Measurements from ENCODE around the gene AUTS2.

Gene AUTS2

DNA sequence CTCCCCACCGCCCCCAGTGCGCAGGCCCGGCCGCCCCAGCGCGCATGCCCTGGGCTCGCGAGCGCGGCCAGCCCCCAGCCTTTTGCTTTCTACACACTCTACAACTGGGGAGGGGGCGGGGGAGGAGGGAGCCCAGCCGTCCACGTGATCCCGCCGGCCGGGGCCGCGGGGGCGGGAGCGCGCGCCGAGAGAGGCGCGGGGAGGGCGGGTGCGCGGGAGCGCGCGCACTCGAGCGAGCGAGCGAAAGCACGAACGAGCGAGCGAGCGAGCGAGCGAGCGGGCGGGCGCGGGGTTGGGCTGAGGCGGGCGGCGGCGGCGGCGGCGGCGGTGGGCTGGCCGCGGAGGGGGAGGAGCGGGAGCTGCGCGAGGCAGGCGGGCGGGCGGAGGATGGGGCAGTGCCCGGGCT lies at the start of gene AUTS2:
Gene AUTS2 (plus strand): TSS at position 395 of the 406 bp plus-strand sequence. CDS start 1,179 bp downstream, outside the sequence.
- H3K4me3 Mint-ChIP-seq: peak within 1 kb of the TSS; percentile 89 to 91
- peaks cover 10% of the 10 kb centered on the region in 2 donors for H3K4me1 Mint-ChIP-seq
- H3K27me3 Mint-ChIP-seq: no peaks in the 10 kb centered on the region
- ATAC-seq (replicated peaks) (peak; percentile 76 to 83), DNase-seq (peak; percentile 66)
- no peaks in the 10 kb centered on the region for H3K9me3 Mint-ChIP-seq
- H3K27ac Mint-ChIP-seq: peak within 1 kb of the TSS; percentile 90
- no peaks in the 10 kb centered on the region for H3K36me3 Mint-ChIP-seq

DNA sequence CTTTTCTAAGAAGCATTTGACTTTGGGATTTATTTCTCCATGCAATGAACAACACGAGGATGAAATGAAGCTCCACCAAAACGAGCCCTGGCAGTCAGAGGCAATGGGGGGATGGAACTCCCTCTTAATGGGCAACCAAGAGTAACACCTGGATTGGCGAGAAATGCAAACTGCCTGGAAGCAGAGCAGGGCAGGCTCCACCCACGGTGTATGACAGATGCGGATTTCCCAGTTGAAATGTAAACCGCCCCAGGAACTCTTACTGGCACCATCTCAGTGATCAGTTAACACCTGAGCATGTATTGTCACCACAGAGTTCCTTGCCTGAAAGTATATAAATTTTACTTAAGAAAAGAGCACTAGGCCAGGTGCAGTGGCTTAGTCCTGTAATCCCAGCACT lies 47.3 kb upstream of the AUTS2 start:
- Mint-ChIP-seq H3K27me3 (no peaks in the 10 kb centered on the region), H3K4me3 (no peak overlapping the region), H3K27ac (no peak overlapping the region), H3K4me1 (no peaks in the 10 kb centered on the region), H3K9me3 (no peaks in the 10 kb centered on the region), H3K36me3 (no peaks in the 10 kb centered on the region)
- no peak for DNase-seq
- ATAC-seq (replicated peaks): no peak

DNA sequence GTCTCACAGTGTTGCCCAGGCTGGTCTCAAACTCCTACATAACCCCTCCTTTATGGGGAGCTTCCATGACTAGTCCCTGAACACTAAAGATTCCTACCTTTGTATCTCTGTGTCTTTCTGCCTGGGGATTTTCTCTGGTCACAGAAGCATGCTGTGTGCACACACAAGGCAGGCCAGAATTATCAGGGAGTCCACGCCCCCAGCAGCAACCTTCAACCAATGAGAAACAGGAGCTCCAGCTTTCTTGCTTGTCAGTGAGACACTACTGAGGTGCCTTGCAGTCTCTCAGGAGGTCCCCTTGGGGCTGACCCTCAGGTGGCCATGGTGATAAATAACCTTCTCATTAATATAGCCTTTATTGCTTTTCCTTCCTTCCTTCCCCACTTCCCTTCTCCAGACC lies 45.1 kb upstream of the AUTS2 start:
- H3K27ac Mint-ChIP-seq: no peak overlapping the region
- H3K4me1 Mint-ChIP-seq: no peaks in the 10 kb centered on the region
- no peaks in the 10 kb centered on the region for H3K9me3 Mint-ChIP-seq
- no peaks in the 10 kb centered on the region for H3K36me3 Mint-ChIP-seq
- no peak overlapping the region for H3K4me3 Mint-ChIP-seq
- H3K27me3 Mint-ChIP-seq: no peaks in the 10 kb centered on the region
- no peak for DNase-seq
- no peak for ATAC-seq (replicated peaks)

DNA sequence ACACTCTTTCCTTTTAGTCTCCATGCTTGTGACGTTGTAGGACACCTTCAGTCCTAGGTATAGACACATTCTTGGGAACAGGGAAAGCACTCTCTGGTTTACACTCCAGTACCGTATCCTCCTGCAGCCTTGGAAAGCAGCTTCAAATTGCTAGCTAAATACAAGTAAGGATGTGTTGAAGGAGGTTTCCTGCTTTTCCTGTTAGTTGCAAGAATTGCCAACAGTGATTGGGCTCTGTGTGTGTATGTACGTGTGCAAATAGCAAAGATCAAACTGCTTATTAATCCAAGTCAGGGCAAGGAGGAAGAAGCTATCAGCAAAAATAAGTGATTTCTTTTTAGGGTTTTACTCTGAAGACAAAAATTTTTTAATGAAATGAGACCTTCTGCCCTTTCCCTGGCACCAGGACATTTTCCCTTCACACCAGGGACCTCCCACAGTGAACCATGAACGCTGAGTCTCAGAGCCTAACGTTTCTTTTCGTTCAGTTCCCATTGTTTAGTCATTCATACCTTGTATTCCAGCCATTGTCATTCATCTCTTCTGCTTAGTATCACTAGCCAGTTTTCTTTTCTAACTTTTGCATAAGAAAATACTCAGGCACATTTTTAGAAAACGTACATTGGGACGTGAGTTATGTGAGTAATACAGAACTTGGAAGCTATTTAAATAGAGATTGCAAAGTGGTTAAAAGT lies 36.9 kb upstream of the AUTS2 start:
- no peaks in the 10 kb centered on the region for H3K36me3 Mint-ChIP-seq
- no peak overlapping the region for H3K27ac Mint-ChIP-seq
- no peak overlapping the region for H3K4me3 Mint-ChIP-seq
- no peaks in the 10 kb centered on the region for H3K4me1 Mint-ChIP-seq
- DNase-seq (no peak), ATAC-seq (replicated peaks) (no peak)
- no peaks in the 10 kb centered on the region for H3K27me3 Mint-ChIP-seq
- H3K9me3 Mint-ChIP-seq: no peaks in the 10 kb centered on the region

DNA sequence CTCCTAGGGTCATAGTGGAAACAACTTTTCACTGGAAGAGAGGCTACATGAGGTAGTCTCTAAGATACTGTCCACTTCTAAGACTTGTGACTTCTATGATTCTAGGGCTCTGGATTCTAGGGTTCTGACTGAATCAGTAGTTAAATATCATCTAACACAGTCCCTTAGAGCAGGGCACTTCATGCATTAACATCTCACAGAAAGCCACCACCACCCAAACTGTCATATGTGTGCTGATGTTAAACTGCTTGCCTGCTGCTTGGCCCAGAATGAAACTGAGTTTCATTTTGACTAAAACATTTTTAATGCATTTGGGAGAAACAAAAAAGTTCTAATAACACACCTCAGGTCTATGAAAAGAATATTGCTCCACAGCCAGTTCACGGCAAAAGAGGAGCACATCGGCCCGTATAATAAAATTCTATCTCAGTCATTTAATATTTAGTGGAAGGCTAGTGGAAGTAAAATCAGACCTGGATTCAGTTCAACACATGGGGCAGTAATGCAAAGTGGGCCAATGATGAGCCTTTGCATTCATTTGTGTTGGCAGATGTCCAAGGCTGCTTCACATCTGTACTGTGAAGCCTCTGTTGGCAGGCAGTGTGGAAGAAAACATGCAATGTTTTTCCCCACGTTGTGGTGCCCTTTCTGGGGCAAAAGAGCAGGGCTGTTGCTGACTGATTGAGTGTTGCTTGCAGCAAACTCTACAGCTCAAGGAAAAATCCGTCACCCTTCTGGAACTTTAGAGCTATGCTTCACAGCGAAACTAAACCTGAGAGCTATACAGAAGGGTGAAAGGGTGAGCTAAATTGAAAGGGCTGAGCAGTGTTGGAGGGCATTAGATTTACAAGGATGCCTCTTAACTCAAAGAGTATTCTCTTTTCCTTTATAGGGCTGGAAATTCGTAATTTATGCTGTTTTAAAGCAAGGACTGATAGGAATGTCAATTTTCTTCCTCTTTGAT lies 33.5 kb upstream of the AUTS2 start:
- no peak overlapping the region for H3K4me3 Mint-ChIP-seq
- no peak for DNase-seq
- ATAC-seq (replicated peaks): peak; percentile 47 to 63
- H3K4me1 Mint-ChIP-seq: no peaks in the 10 kb centered on the region
- H3K27me3 Mint-ChIP-seq: no peaks in the 10 kb centered on the region
- no peaks in the 10 kb centered on the region for H3K9me3 Mint-ChIP-seq
- no peak overlapping the region for H3K27ac Mint-ChIP-seq
- no peaks in the 10 kb centered on the region for H3K36me3 Mint-ChIP-seq

DNA sequence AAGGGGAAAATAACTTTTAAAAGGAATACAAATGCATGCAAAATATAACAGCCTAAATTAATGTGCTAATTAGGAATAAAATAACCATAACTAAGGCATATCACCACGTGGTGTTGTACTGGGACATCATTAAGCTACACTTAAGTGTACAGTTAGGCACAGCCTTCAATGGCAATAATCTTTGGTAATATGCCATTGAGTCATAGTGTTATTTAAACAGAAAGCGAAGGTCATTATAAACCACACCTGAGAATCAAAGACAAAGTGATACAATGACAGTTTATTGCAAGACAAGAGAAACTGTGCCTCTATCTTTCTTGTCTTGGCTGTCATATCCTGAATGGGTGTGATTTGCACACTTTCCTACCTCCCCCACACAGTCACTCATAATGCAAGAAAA lies 30.5 kb upstream of the AUTS2 start:
- H3K27ac Mint-ChIP-seq: no peak overlapping the region
- no peaks in the 10 kb centered on the region for H3K9me3 Mint-ChIP-seq
- no peak overlapping the region for H3K4me3 Mint-ChIP-seq
- H3K27me3 Mint-ChIP-seq: no peaks in the 10 kb centered on the region
- H3K36me3 Mint-ChIP-seq: no peaks in the 10 kb centered on the region
- H3K4me1 Mint-ChIP-seq: peaks cover 0 to 5% of the 10 kb centered on the region in 2 donors
- ATAC-seq (replicated peaks) (no peak), DNase-seq (no peak)

DNA sequence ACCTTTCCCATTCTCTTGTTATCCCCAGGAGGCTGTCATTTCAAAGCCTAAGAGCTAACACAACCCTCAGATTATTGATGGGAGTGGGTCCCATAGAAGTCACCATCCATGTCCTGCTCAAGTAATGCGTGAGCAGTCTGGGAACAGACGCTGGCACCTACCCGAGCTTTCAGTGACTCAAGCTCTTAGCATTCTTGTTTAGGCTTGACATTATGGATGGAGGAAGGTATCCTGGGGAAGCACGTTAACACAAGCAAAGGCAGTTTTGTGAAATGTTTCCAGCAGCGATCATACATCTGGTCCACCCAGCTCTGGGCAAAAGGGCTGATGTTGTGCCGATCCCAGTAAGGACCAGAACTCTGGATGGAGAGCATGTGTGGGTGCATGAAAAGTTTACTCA lies 30.0 kb upstream of the AUTS2 start:
- DNase-seq: no peak
- Mint-ChIP-seq H3K9me3 (no peaks in the 10 kb centered on the region), H3K27ac (no peak overlapping the region), H3K4me3 (no peak overlapping the region), H3K36me3 (no peaks in the 10 kb centered on the region), H3K27me3 (no peaks in the 10 kb centered on the region), H3K4me1 (peaks cover 0 to 5% of the 10 kb centered on the region in 2 donors)
- no peak for ATAC-seq (replicated peaks)

DNA sequence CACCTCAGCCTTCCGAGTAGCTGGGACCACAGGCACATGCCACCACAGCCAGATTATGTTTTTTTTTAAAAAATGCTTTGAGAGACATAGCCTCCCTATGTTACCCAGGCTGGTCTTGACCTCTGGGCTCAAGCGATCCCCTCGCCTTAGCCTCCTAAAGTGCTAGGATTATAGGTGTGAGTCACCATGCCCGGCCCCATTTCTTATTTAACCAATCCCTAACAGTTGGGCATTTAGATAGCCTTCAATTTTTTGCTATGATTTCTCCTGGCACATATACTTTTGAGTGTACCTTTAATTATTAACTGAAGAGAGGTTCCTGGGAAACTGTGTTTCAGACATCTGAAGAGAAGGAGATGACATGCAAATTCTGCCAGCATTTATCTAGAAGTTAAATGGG lies 22.6 kb upstream of the AUTS2 start:
- Mint-ChIP-seq H3K27ac (no peak overlapping the region), H3K4me3 (no peak overlapping the region), H3K36me3 (no peaks in the 10 kb centered on the region), H3K27me3 (no peaks in the 10 kb centered on the region), H3K9me3 (peaks cover 0 to 2% of the 10 kb centered on the region in 2 donors), H3K4me1 (peaks cover 3 to 10% of the 10 kb centered on the region in 2 donors)
- DNase-seq (no peak), ATAC-seq (replicated peaks) (no peak)

DNA sequence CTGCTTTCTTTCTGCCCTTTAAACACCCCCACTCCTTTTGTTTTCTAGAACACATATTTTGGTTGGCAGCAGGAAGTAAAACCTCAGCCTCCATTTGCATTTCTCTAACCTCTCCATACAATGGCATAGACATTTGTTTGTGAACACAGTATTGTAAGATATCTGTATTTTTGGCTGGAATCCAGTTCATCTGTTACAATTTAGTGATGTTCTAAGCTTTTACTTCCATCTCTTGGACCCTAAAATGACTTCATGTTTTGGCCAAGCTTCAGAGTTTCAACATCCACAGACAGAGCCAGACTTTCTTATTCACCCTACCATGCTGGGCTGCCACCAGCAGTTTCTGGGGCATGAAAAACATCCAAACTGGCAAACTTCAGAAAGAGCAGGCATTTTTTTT lies 21.1 kb upstream of the AUTS2 start:
- no peak for ATAC-seq (replicated peaks)

DNA sequence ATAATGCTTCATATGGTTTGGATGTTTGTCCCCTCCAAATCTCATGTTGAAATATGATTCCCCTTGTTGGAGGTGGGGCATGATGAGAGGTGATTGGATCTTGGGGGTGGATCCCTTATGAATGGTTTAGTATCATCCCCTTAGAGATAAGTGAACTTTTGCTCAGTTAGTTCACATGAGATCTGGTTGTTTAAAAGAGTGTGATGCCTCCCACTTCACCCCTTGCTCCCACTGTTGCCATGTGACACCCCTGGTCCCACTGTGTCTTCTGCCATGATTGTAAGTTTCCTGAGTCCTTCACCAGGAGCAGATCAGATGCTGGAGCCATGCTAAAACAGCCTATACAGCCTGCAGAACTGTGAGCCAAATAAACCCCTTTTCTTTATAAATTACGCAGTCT lies 13.1 kb upstream of the AUTS2 start:
- Mint-ChIP-seq H3K27me3 (no peaks in the 10 kb centered on the region), H3K9me3 (peaks cover 0 to 4% of the 10 kb centered on the region in 2 donors), H3K4me3 (no peak overlapping the region), H3K36me3 (no peaks in the 10 kb centered on the region), H3K27ac (no peak overlapping the region), H3K4me1 (no peaks in the 10 kb centered on the region)
- DNase-seq (no peak), ATAC-seq (replicated peaks) (no peak)

More for the DNA sequence above, 21.1 kb upstream of the AUTS2 start:
- Mint-ChIP-seq H3K27ac (no peak overlapping the region), H3K4me3 (no peak overlapping the region), H3K36me3 (no peaks in the 10 kb centered on the region), H3K4me1 (peaks cover 3 to 5% of the 10 kb centered on the region in 2 donors), H3K9me3 (peaks cover 0 to 4% of the 10 kb centered on the region in 2 donors), H3K27me3 (no peaks in the 10 kb centered on the region)
- no peak for DNase-seq

DNA sequence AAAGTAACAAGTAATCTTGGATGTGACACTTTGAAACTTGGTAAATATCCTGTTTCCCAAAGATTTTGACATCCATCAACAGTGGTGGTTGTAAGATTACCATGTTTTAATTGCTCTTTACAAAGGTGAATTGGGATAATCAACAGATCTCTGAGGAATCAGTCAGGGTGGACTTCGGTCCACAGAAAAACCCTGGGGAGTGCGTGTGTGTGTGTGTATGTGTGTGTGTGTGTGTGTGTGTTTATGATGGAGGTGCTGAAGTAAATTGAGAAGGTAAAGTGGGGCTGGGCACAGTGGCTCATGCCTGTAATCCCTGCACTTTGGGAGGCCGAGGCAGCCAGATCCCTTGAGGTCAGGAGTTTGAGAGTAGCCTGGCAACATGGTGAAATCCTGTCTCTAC lies 12.0 kb upstream of the AUTS2 start:
- H3K27me3 Mint-ChIP-seq: no peaks in the 10 kb centered on the region
- H3K4me1 Mint-ChIP-seq: no peaks in the 10 kb centered on the region

DNA sequence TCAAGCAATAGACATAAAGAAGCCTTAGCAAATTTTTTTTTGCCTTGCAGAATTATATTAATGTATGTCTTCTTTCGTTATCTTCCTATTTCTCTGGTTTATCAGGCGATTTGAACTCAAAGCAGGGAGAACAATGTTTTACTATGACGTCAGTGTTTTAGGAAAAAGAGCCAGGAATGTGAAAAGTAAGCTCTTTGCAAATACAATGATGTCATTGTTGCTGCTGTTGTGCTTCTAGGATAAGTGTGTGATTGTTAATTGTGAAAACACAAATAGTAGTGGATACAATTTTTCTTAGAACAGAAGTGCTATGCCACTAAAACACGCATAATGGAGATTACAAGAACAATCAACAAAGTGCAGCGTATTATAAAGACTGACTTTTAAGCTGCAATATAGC lies 9.5 kb upstream of the AUTS2 start:
- H3K27me3 Mint-ChIP-seq: no peaks in the 10 kb centered on the region
- peaks cover 0 to 7% of the 10 kb centered on the region in 2 donors for H3K9me3 Mint-ChIP-seq
- H3K4me3 Mint-ChIP-seq: no peak overlapping the region
- no peaks in the 10 kb centered on the region for H3K36me3 Mint-ChIP-seq
- DNase-seq: no peak
- no peaks in the 10 kb centered on the region for H3K4me1 Mint-ChIP-seq
- no peak for ATAC-seq (replicated peaks)
- H3K27ac Mint-ChIP-seq: no peak overlapping the region

More for the DNA sequence above, 12.0 kb upstream of the AUTS2 start:
- no peak overlapping the region for H3K4me3 Mint-ChIP-seq
- DNase-seq (no peak), ATAC-seq (replicated peaks) (no peak)
- H3K9me3 Mint-ChIP-seq: peaks cover 0 to 6% of the 10 kb centered on the region in 2 donors
- H3K36me3 Mint-ChIP-seq: no peaks in the 10 kb centered on the region
- no peak overlapping the region for H3K27ac Mint-ChIP-seq

DNA sequence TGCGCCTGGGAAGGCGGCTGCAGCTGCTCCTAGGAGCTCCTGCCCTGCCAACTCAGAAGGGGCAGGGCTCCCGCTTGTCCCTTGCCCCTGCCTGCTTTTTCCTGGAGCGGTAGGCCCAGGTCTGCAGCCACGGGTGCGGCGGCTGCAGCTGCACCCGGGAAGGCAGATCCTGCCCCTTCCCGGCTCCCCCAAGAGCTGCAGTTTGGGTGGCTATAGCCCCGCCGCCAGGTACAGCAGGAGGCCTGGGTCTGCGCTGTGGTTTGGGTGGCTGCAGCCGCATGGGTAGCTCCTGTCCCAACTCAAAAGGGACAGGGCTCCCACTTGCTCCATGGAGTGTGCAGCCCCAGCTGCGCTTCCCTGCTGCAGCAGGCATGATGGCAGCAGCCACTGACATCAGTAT lies 6.5 kb upstream of the AUTS2 start:
- ATAC-seq (replicated peaks): no peak
- DNase-seq: no peak
- H3K4me1 Mint-ChIP-seq: no peaks in the 10 kb centered on the region

DNA sequence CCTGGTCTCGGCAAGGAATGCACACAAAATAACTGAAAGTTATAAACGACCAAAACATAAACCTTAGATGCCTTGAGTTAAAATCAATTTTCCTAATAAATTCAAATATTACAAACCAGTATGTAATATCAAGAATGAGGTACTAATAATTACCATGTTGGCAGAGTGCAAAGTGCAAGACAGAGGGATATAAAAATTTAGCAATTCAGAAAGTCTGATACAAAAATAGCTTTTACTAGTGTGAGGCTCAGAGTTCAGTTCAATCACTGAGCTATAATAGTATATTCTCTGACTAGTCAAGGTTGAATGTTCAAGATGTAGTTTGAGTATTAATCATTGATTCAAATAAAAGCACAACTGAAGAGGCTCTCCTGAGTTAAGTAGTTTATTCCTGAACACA lies 4.8 kb upstream of the AUTS2 start:
- no peaks in the 10 kb centered on the region for H3K27me3 Mint-ChIP-seq

More for the DNA sequence above, 6.5 kb upstream of the AUTS2 start:
- Mint-ChIP-seq H3K27me3 (no peaks in the 10 kb centered on the region), H3K27ac (no peak overlapping the region), H3K4me3 (no peak overlapping the region), H3K9me3 (peaks cover 0 to 7% of the 10 kb centered on the region in 2 donors), H3K36me3 (no peaks in the 10 kb centered on the region)

DNA sequence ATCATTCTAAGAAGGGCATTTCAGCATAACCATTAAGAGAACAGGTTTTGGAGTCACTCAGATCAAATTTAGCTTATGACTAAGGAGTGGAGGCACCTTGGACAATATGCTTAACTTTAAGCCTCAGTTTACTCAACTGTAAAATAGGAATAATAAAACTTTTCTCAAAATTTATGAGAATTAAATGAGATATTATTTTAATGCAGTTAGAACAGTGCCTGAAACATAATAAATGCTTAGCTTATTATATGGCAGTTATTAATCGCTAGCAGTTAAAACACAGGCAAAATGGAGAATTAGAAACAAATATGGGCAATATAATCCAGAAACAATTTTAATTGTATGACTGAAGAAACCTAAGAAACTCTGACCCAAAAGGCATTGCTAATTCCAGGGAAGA lies 2.9 kb upstream of the AUTS2 start:
- H3K9me3 Mint-ChIP-seq: peaks cover 0 to 7% of the 10 kb centered on the region in 2 donors
- ATAC-seq (replicated peaks) (no peak), DNase-seq (no peak)
- no peaks in the 10 kb centered on the region for H3K36me3 Mint-ChIP-seq
- H3K27me3 Mint-ChIP-seq: no peaks in the 10 kb centered on the region
- H3K27ac Mint-ChIP-seq: no peak overlapping the region
- H3K4me3 Mint-ChIP-seq: no peak overlapping the region
- H3K4me1 Mint-ChIP-seq: peaks cover 10% of the 10 kb centered on the region in 2 donors

More for the DNA sequence above, 4.8 kb upstream of the AUTS2 start:
- H3K4me3 Mint-ChIP-seq: no peak overlapping the region
- ATAC-seq (replicated peaks) (no peak), DNase-seq (no peak)
- H3K27ac Mint-ChIP-seq: no peak overlapping the region
- H3K36me3 Mint-ChIP-seq: no peaks in the 10 kb centered on the region
- peaks cover 3 to 4% of the 10 kb centered on the region in 2 donors for H3K4me1 Mint-ChIP-seq
- peaks cover 0 to 7% of the 10 kb centered on the region in 2 donors for H3K9me3 Mint-ChIP-seq
